Adrenal gland (tissue), 12 donors: ENCODE data around the gene VWA3A. TPM values are rescaled to one million over a fixed set of nuclear protein-coding genes. Genes with fewer than 3 reads are reported as not detected.
A peak's percentile ranks its signal among the peaks of the same experiment; 100 is the strongest.
"Not testable (repeated sequence)": the region's sequence is repeated elsewhere in the genome, so short reads cannot be mapped to it uniquely, and the experiment has no call there.

Experiments
- DNase-seq, 7 donors: peaks; one replicate each; pipeline ENCODE4 v3.0.0-alpha.2; 2019 to 2020
- H3K27ac ChIP-seq, 5 donors: fragments of 200-600 bp; sonication (generic) in 4 of 5; 1 replicate in 3 of 5; 2 replicates in 2 of 5; pipeline versions ENCODE4 v1.5.1 to v1.8.0; 2016 to 2020; ENCODE audit warnings: mild to moderate bottlenecking in 1 of 5
- H3K27me3 ChIP-seq: fragments of 200-600 bp; 2 replicates; pipeline ENCODE4 v1.8.0; 2021
- H3K36me3 ChIP-seq, 2 donors: fragments of 200-600 bp; replicated peaks in 1 of 2; 1 replicate in 1 of 2; 2 replicates in 1 of 2; pipeline versions ENCODE4 v1.5.1 to v1.8.0; 2018 to 2022
- H3K4me1 ChIP-seq, 2 donors: fragments of 200-600 bp; replicated peaks in 1 of 2; 1 replicate in 1 of 2; 2 replicates in 1 of 2; pipeline versions ENCODE4 v1.5.1 to v1.8.0; 2018 to 2021
- H3K4me3 ChIP-seq, 4 donors: fragments of 200-600 bp; sonication (generic) in 3 of 4; one replicate each; pipeline ENCODE4 v1.5.1; 2016 to 2018
- H3K9me3 ChIP-seq, 3 donors: fragments of 200-600 bp; sonication (generic) in 1 of 3; replicated peaks in 1 of 3; 1 replicate in 2 of 3; 2 replicates in 1 of 3; pipeline versions ENCODE4 v1.5.1 to v1.8.0; 2016 to 2021
- CTCF ChIP-seq, 6 experiments: fragments of 450-650 bp in 4 of 6; fragments of 200-600 bp in 2 of 6; sonication (generic) in 1 of 6; IDR thresholded peaks; 1 replicate in 5 of 6; 2 replicates in 1 of 6; pipeline versions ENCODE4 v1.5.1 to v1.8.0; 2016 to 2021; ENCODE audit warnings: antibody characterized with exemption in 6 of 6, mild to moderate bottlenecking in 2 of 6, moderate library complexity in 1 of 6
- POLR2A ChIP-seq, 2 donors: fragments of 450-650 bp; IDR thresholded peaks; one replicate each; pipeline ENCODE4 v1.6.1; 2017; ENCODE audit warnings: antibody characterized with exemption in 2 of 2, mild to moderate bottlenecking in 2 of 2, moderate library complexity in 1 of 2
- WGBS, 4 donors: extraction: QIAGEN DNeasy Blood & Tissue Kit in 2 of 4; methylation state at CpG; one replicate each; pipeline versions ENCODE4 v1.1.5 to v1.1.7; 2013 to 2017; 5-methylcytosine and 5-hydroxymethylcytosine counted together
- intact Hi-C, 2 donors: fragments of 100-400 bp; cut with DNase I; formaldehyde crosslinking; loops; one replicate each; pipeline versions ENCODE4 v1.14.1 to v1.15.0; 2022 to 2023
- polyA plus RNA-seq, 3 donors: library from polyadenylated mRNA; stranded (reverse); fragments of 200-250 nt in 2 of 3; fragments of 350-450 nt in 1 of 3; fragmentation: Illumina TruSeq in 1 of 3; extraction: RNeasy Lipid Tissue Mini Kit (QIAGEN cat#74804) in 1 of 3; gene quantifications; one replicate each; pipeline ENCODE4 v1.2.3, GENCODE V29; 2013 to 2014
- total RNA-seq, 9 donors: library from RNA; depleted of rRNA in 4 of 9; stranded (reverse); fragments of >200 nt in 4 of 9; fragments of 120-200 nt in 1 of 9; fragmentation: NEBNext Ultra II Directional in 1 of 9; extraction: Animal tissue kit (Norgen Biotek cat#: 25700) in 1 of 9; gene quantifications; one replicate each; pipeline versions ENCODE4 v1.1.0 to v1.2.4, GENCODE V29; 2013 to 2023
- donor health status: healthy with polysubstance abuse.
- donor health status: Bipolar disorder and iron deficiency.
- donor health status: DM: yes; HTN: yes; CAD: no.
- donor health status: DM: no; HTN: no; CAD: no.
- donor health status: DM: no; HTN: no; CAD: no.
- donor health status: DM: yes; HTN: yes; CAD: no.

VWA3A gene
- total and polyA plus RNA-seq, 12 donors = 0.17 to 0.72 (median 0.29) TPM; not detected in 6

DNA sequence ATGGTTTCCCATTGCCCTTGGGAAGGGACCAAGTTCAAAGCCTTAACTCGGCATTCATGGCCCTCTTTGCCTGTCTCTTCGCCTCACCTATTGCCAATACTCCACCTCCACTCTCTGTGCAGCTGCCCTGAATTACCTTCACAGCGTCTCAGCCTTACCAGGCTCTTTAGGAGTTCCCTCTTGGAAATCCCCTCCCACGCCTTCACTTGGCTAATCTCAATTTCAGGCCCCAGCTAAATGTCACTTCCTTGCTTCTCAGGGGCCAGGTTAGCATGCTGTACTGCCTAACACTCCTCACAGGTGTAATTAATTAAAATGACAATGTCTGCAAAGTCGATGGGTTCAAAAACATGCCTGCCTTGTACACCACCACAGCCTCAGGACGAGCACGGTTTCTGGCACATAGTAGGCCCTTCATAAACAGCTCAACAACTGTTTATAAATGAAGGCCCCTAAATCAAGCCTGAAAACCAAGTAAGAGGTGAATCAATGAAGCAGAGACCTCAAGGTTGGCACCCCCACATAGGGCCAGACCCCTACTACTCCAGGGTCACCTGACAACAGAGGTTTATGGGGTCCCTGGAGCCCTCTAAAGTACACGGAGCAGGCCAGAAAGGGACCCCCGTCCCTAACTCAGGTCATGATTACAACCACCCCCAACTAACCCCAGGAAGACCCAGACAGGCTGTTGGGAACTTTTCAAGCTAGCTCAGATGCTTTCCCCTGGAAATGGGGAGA, 102.5 kb downstream of the VWA3A start:
- intact Hi-C loops = loop anchor here in 1 of 2 donors (5.0 kb wide), 1 partner anchor 102 kb away; the partner anchor contains the start of gene POLR3E
- no peaks in the 10 kb centered on the region for H3K36me3 ChIP-seq
- peaks cover 25 to 29% of the 10 kb centered on the region in 2 donors for H3K4me1 ChIP-seq
- WGBS, 4 donors = 79 to 87% (median 85%) methylated on average over 9 of the region's 9 CpGs
- H3K27me3 ChIP-seq = no peaks in the 10 kb centered on the region
- no peaks in the 10 kb centered on the region for H3K9me3 ChIP-seq
- peak overlapping the region in 3 of 5 donors; percentile 4 to 86 (median 66) for H3K27ac ChIP-seq
- DNase-seq = peak in 1 of 7 donors; percentile 66
- no peak for TF ChIP-seq POLR2A (IDR thresholded peaks at IDR 0.05)
- TF ChIP-seq CTCF (IDR thresholded peaks at IDR 0.05) = no peak
- no peak overlapping the region for H3K4me3 ChIP-seq

DNA sequence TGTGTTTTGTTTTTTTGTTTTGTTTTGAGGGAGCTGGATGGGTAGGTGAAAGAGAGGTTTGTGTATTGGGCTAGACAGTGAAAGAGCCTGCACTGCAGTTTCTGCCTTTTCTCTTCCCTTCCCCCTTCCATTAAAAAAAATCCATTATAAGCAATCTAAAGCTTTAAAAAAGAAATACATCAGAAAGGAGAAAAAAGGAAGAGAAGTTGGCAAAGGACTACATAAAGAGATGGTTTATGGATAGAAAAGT, 103.0 kb downstream of the VWA3A start:
- H3K9me3 ChIP-seq = no peaks in the 10 kb centered on the region
- TF ChIP-seq CTCF (IDR thresholded peaks at IDR 0.05) (no peak), POLR2A (IDR thresholded peaks at IDR 0.05) (no peak)
- peak overlapping the region in 1 of 4 donors; percentile 51 for H3K4me3 ChIP-seq
- no peak for DNase-seq
- no peaks in the 10 kb centered on the region for H3K36me3 ChIP-seq
- peak overlapping the region in 4 of 5 donors; percentile 4 to 86 (median 67) for H3K27ac ChIP-seq
- H3K27me3 ChIP-seq = no peaks in the 10 kb centered on the region
- intact Hi-C loops = loop anchor here in 1 of 2 donors (5.0 kb wide), 1 partner anchor 102 kb away; the partner anchor contains the start of gene POLR3E
- peaks cover 27 to 32% of the 10 kb centered on the region in 2 donors for H3K4me1 ChIP-seq

DNA sequence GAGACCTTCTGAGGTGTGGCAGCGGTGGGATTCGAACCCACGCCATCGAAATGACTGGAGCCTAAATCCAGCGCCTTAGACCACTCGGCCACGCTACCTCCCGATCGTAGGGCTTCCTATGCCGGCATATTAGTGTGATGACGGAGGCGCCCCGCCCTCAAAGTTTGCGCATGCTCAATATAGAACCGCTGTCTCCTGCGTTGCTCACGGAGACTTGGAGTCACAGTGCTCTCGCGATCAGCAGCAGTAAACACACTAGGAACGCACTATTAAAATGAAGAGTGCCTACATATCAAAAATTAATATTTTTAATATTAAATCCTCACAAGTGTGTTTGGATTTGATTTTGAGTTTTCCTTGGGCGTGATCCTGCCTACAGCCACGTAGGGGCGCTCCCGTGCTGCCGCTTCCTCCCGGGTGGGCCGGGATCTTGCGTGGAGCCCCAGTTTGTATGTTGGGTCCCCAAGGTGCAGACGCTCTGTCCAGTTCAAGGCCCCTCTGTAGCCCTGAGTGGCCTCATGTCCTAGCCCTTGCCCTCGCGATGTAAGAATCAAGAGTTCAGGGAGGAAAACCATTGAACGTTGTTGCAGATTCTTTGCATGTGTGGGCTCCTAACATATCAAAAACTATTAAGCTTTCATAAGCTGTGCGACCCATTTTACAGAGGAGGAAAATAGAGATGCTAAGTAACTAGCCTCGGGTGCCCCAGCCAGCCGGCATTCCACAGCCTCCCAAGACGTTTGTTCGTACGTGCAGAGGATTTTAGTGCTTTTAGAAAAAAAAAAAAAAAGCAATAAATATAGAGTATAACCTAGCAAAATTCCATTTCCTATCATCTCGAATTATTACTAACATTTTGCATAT, 103.6 kb downstream of the VWA3A start:
- TF ChIP-seq POLR2A (IDR thresholded peaks at IDR 0.05) = peak; percentile 38 to 54
- TF ChIP-seq CTCF (IDR thresholded peaks at IDR 0.05) = peak; percentile 80 to 98 (median 88)
- Histone ChIP-seq H3K27me3 (no peaks in the 10 kb centered on the region), H3K4me3 (peak overlapping the region in 2 of 4 donors; percentile 34 to 51), H3K9me3 (no peaks in the 10 kb centered on the region), H3K36me3 (no peaks in the 10 kb centered on the region), H3K4me1 (peaks cover 27 to 32% of the 10 kb centered on the region in 2 donors), H3K27ac (peak overlapping the region; percentile 57 to 86 (median 68))
- intact Hi-C loops = loop anchor here (2.0 to 5.0 kb wide), 2 partner anchors 101 kb away; partner anchors contain the start of gene POLR3E (in 2 of the 2)
- 1 to 3% (median 2%) methylated on average over 38 to 39 of the region's 39 CpGs for WGBS, 4 donors
- peak; percentile 81 to 98 (median 91) for DNase-seq

- 44 to 54% (median 48%) methylated on average over 20 of the region's 20 CpGs for WGBS, 4 donors
- intact Hi-C loops = loop anchor here (2.0 to 5.0 kb wide), 2 partner anchors 100 to 101 kb away; partner anchors contain the start of gene POLR3E (in 2 of the 2)
These were observed 104.3 kb downstream of the VWA3A start for GRCh38 chr16:22196559-22197168.

More at GRCh38 chr16:22196559-22197168, 104.3 kb downstream of the VWA3A start:
- H3K36me3 ChIP-seq, H3K9me3 ChIP-seq, H3K27me3 ChIP-seq, H3K4me3 ChIP-seq, DNase-seq: not testable (repeated sequence)
- peak overlapping the region in 1 of 5 donors; percentile 86 for H3K27ac ChIP-seq
- H3K4me1 ChIP-seq = peaks cover 24 to 29% of the 10 kb centered on the region in 2 donors
